ENCODE data around the gene CCT6B. TPM values are rescaled to one million over a fixed set of nuclear protein-coding genes. Genes with fewer than 3 reads are reported as not detected.

Gene CCT6B
- polyA plus RNA-seq, 1 donor = 2.8 TPM

DNA sequence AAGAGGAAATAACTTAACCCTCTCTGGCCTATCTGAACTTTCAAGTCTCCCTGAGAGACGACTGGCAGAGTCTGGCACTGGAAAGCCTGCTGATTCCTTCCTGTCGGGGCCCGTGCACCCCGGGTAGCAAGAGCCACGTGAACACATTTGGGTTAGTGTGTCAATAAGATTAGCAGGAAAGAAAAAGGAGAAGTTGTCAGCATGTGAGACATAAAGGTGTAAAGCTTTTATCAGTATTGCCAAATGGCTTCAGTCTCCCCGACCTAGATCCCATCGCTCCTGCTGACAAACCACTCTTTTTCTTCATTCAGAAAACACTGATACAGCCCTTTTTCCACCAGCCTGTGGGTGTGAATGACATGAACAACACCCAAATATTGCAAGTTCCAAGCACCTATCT is 74.4 kb downstream of the CCT6B start:
- no peaks in the 10 kb centered on the region for H3K36me3 ChIP-seq (ENCODE audit: control insufficient read depth, insufficient read depth, low read length)
- no peaks in the 10 kb centered on the region for H3K9me3 ChIP-seq (ENCODE audit: control insufficient read depth, low read depth, low read length)
- H3K27ac ChIP-seq (ENCODE audit: low read length) = no peak overlapping the region
- peaks cover 37% of the 10 kb centered on the region for H3K27me3 ChIP-seq (ENCODE audit: control insufficient read depth, insufficient read depth, low read length)
- H3K4me1 ChIP-seq (ENCODE audit: control insufficient read depth, insufficient read depth, low read length) = no peaks in the 10 kb centered on the region
- 0% methylated on average over 1 of the region's 7 CpGs for WGBS (ENCODE audit: insufficient coverage, low lambda C conversion rate)
- no peak for DNase-seq
- H3K4me3 ChIP-seq (ENCODE audit: low read length) = no peak overlapping the region

DNA sequence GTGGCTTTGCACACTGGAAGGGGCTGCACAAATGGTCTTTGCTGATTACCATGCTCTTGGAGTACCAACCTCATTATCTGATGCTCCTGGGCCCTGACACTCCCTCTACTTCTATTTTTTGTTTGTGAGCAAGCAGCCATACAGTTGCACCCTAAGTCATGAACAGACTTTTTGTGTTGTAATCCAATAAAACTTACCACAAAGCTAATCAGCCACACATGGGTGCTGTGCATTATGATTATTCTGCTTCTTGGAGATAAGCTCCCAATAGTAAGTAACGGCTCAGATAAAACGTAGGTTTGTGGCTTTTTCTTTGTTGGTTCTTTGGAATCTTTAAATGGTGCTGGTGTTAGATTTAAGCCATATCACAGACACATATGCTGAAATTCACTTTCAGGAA is 76.2 kb downstream of the CCT6B start:
- no peak for DNase-seq
- Histone ChIP-seq H3K4me3 (ENCODE audit: low read length) (no peak overlapping the region), H3K9me3 (ENCODE audit: control insufficient read depth, low read depth, low read length) (no peaks in the 10 kb centered on the region), H3K27me3 (ENCODE audit: control insufficient read depth, insufficient read depth, low read length) (peaks cover 38% of the 10 kb centered on the region), H3K27ac (ENCODE audit: low read length) (no peak overlapping the region), H3K4me1 (ENCODE audit: control insufficient read depth, insufficient read depth, low read length) (no peaks in the 10 kb centered on the region), H3K36me3 (ENCODE audit: control insufficient read depth, insufficient read depth, low read length) (no peaks in the 10 kb centered on the region)
- WGBS (ENCODE audit: insufficient coverage, low lambda C conversion rate) = no CpG with 5 or more reads among the region's 2 CpGs

DNA sequence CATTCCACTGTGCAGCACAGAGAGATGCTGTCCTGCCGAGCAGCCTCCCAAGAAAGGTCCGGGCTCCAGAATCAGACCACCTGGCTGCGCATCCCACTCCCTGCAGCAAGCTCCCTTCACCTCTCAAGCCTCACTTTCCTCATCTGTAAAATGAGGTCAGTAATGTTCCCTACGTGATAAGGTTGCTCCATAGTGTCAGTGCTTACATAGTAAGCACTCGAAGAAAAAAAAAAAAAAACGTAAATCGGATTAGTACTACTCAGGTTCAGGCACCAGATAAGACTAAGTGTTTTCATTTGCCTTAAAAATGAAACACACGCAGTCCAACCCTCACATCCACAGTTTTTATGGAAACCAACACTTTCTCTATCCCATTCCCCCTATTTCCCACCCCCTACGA is 76.7 kb downstream of the CCT6B start:
- H3K9me3 ChIP-seq (ENCODE audit: control insufficient read depth, low read depth, low read length) = no peaks in the 10 kb centered on the region
- 60% methylated on average over 1 of the region's 9 CpGs for WGBS (ENCODE audit: insufficient coverage, low lambda C conversion rate)
- H3K4me3 ChIP-seq (ENCODE audit: low read length) = no peak overlapping the region
- no peak for DNase-seq
- no peaks in the 10 kb centered on the region for H3K4me1 ChIP-seq (ENCODE audit: control insufficient read depth, insufficient read depth, low read length)
- peaks cover 38% of the 10 kb centered on the region for H3K27me3 ChIP-seq (ENCODE audit: control insufficient read depth, insufficient read depth, low read length)
- H3K27ac ChIP-seq (ENCODE audit: low read length) = no peak overlapping the region
- H3K36me3 ChIP-seq (ENCODE audit: control insufficient read depth, insufficient read depth, low read length) = no peaks in the 10 kb centered on the region

DNA sequence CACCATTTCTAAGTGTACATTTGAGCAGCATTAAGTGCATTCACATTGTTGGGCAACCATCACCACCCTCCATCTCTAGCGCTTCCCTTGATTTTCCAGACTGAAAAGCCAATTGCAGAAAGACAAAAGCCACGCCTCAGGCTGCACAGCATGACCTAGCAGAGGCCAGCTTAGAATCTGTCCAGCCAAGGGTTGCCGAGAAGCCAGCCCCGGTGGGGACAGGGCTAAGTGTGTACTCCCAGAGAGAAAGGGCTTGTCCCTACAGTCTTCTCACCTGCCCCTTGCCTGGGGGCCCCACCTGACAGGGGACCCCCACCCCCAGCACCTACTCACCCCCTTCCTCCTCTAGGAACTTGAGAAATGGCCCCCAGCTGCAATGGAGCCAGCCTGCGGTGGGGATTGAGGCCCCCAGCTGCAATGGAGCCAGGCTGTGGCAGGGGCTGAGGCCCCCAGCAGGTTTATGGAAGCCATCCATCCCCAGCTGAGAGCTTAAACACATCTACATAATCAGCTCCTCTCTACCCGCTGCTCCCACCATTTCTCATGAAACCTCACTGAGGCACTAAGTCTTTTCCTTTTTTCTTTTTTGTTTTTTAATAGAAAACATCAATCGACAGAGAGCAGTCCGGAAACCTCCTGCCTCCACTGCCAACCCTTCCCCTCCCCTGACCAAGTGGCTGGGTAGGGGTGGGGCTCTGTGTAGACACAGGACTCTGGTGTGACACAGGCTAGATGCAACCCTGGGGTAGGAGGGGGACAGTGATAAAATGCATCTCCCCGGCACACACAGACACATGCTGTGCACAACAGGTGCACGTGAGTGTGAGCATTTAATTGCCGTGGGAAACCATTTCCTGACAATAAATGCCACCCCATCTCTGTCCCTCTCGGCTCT is 77.9 kb downstream of the CCT6B start:
- WGBS (ENCODE audit: insufficient coverage, low lambda C conversion rate) = 44% methylated on average over 1 of the region's 12 CpGs
- H3K27me3 ChIP-seq (ENCODE audit: control insufficient read depth, insufficient read depth, low read length) = peaks cover 37% of the 10 kb centered on the region
- H3K27ac ChIP-seq (ENCODE audit: low read length) = no peak overlapping the region

DNA sequence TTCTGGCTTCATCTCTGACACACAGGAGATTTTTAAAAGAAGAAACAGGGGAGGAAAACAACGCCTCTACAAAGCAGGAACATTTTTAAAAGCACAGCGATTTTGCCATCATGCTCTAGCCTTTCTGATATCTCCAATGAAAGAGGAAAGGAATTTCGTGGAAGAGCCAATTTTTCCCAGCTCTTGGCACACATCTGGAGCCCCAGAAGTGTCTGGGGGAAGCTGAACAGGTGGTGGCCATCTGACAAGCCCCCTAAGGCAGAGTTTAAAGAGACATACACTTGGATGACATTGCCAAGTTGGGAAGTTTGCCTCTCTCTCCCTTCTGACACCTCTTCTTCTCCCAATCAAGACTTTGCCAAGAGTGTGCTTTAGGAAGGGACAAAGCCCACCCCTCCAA is 82.1 kb downstream of the CCT6B start:
- no peak overlapping the region for H3K27ac ChIP-seq (ENCODE audit: low read length)
- no peak for DNase-seq
- H3K36me3 ChIP-seq (ENCODE audit: control insufficient read depth, insufficient read depth, low read length) = no peaks in the 10 kb centered on the region
- WGBS (ENCODE audit: insufficient coverage, low lambda C conversion rate) = 80% methylated on average over 1 of the region's 3 CpGs
- no peak overlapping the region for H3K4me3 ChIP-seq (ENCODE audit: low read length)
- H3K9me3 ChIP-seq (ENCODE audit: control insufficient read depth, low read depth, low read length) = no peaks in the 10 kb centered on the region
- H3K4me1 ChIP-seq (ENCODE audit: control insufficient read depth, insufficient read depth, low read length) = no peaks in the 10 kb centered on the region
- H3K27me3 ChIP-seq (ENCODE audit: control insufficient read depth, insufficient read depth, low read length) = peaks cover 10% of the 10 kb centered on the region

More for the DNA sequence above, 77.9 kb downstream of the CCT6B start:
- Histone ChIP-seq H3K36me3 (ENCODE audit: control insufficient read depth, insufficient read depth, low read length) (no peaks in the 10 kb centered on the region), H3K9me3 (ENCODE audit: control insufficient read depth, low read depth, low read length) (no peaks in the 10 kb centered on the region), H3K4me1 (ENCODE audit: control insufficient read depth, insufficient read depth, low read length) (no peaks in the 10 kb centered on the region), H3K4me3 (ENCODE audit: low read length) (no peak overlapping the region)
- DNase-seq = no peak

Other genes with a start within 250 kb of the CCT6B start
- 18.4 TPM for gene ZNF830, start 80 bp upstream of the CCT6B start, polyA plus RNA-seq
- gene LIG3, start 19.1 kb upstream of the CCT6B start, polyA plus RNA-seq = 24.8 TPM
- 31.1 TPM for gene RFFL, start 102.2 kb upstream of the CCT6B start, polyA plus RNA-seq
- 14.4 TPM for gene RAD51D, start 158.4 kb upstream of the CCT6B start, polyA plus RNA-seq
- 0.07 TPM for gene FNDC8, start 160.2 kb upstream of the CCT6B start, polyA plus RNA-seq
- gene NLE1, start 180.8 kb upstream of the CCT6B start, polyA plus RNA-seq = 14.1 TPM
- 0.28 TPM for gene UNC45B, start 186.4 kb upstream of the CCT6B start, polyA plus RNA-seq
- gene SLC35G3, start 232.9 kb upstream of the CCT6B start, polyA plus RNA-seq = not detected

Measured in large intestine (tissue), 3 donors.